ENCODE data around the gene SLC6A7.
A peak's percentile ranks its signal among the peaks of the same experiment; 100 is the strongest.

SLC6A7 gene

GRCh38 chr5:150195736-150196485 lies 6.0 kb downstream of the SLC6A7 start:
- no peak for DNase-seq

DNA sequence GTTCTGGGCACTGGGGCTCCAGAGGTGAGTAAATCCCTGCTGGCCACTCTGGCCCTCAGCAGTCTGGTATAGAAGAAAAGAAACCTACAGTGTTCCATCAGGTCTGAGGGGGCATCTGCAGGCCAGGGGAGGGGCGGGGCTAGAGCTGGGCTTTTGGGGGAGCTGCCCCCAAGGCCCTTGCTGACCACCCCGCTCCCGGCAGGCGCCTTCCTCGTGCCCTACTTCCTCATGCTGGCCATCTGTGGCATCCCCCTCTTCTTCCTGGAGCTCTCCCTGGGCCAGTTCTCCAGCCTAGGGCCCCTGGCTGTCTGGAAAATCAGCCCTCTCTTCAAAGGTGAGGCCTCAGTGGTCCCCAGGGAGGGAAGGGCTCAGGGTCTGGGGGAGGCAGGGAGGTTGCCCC lies 6.7 kb downstream of the SLC6A7 start:
- DNase-seq = no peak

GRCh38 chr5:150196986-150197385 lies 7.1 kb downstream of the SLC6A7 start:
- no peak for DNase-seq

- DNase-seq = no peak
Measured at GRCh38 chr5:150197476-150197875, 7.6 kb downstream of the SLC6A7 start.

GRCh38 chr5:150202501-150202900 lies 12.6 kb downstream of the SLC6A7 start:
- no peak for DNase-seq

DNA sequence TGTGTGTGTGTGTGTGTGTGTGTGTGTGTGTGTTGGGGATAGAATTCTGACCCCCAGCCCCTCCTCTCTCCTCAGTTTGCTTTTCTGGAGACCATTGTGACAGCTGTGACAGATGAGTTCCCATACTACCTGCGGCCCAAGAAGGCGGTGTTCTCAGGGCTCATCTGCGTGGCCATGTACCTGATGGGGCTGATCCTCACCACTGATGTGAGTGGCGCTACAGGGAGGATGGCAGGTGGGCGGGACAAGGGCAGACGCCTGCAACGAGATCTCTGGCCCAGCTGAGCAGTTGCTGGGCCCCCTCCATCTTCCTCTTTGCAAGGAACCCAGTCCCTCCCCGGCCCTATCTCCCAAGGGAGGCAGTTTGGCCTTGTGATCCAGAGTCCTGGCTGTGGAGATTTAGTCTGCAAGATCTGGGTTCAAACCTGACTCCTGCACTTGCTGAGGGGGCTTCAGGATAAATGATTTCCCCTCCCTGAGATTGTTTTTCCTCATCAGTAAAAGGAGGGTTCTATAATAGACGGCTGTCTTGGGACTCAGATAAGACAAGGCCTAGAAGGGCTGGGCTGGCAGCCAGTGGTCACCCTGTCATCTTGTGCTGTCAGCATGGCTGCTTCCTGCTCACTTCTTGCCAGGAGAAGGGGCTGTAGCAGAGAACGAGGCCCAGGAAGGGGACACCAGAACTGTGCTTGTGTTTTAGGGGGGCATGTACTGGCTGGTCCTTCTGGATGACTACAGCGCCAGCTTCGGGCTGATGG lies 14.1 kb downstream of the SLC6A7 start:
- DNase-seq = no peak

DNA sequence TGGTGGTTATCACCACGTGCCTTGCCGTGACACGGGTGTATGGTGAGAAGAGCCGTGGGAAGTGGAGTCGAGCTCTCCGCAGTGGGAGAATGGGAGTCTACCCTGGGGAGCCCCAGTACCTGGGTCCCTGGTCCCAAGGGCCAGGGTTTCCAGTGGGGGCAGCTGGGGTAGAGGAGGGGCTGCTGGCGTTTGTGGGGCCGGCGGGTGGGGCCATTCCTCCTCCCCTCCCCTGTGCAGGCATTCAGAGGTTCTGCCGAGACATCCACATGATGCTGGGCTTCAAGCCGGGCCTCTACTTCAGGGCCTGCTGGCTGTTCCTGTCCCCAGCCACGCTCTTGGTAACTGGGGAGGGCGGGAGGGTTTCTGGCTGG lies 14.7 kb downstream of the SLC6A7 start:
- DNase-seq = no peak

DNA sequence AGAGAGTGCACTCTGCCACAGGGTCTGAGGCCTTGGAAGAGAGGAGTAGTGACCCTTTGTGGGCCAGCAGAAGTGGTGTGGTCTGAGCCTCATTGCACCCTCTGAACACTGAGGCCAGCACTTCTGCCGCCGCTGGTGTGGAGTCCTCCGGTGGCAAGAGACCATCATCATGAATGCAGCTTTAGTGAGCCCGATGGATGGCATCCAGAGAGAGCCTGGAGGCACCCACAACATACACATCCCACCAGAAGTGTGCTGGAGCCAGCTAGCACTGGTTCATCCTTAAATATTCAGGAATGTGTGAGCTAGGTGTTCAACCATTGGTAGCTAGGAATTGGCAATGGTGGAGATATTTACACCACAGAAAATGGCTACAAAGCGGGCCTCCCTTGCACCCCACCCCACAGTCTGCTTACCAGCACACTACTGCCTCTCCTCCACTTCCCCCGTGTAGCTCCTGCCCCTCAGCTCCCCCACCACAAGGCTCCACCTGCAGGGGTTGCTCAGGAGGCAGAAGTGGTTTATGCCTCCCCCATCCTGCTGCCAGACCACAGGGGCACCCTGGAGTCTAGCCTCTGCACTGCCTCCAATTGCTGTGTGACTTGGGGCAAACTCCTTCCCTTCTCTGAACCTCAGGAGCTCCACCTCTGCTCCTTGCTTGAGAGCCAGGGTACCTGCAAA lies 16.4 kb downstream of the SLC6A7 start:
- DNase-seq = no peak

GRCh38 chr5:150206779-150207115 lies 16.9 kb downstream of the SLC6A7 start:
- DNase-seq = no peak

GRCh38 chr5:150208187-150209098 lies 18.6 kb downstream of the SLC6A7 start:
- DNase-seq = no peak

DNA sequence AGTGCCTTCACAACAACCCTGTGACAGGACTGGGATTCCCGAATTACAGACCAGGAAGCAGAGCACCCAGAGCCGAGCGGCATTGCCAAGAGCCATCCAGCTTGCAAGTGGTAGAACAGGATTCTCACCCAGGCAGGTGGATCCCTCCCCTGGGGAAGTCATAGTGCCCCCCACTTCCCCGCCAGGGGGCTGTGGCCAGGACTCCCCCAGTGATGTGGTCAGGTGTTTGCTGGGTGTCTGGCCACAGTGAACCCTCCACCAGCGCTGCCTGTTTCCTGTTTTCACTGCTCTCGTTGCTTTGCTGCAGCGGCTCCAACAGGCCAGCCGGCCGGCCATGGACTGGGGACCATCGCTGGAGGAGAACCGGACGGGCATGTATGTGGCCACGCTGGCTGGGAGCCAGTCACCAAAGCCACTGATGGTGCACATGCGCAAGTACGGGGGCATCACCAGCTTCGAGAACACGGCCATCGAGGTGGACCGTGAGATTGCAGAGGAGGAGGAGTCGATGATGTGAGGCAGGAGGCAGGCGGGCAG lies 19.3 kb downstream of the SLC6A7 start:
- no peak for DNase-seq

GRCh38 chr5:150210644-150211043 lies 20.8 kb downstream of the SLC6A7 start:
- DNase-seq = no peak

DNA sequence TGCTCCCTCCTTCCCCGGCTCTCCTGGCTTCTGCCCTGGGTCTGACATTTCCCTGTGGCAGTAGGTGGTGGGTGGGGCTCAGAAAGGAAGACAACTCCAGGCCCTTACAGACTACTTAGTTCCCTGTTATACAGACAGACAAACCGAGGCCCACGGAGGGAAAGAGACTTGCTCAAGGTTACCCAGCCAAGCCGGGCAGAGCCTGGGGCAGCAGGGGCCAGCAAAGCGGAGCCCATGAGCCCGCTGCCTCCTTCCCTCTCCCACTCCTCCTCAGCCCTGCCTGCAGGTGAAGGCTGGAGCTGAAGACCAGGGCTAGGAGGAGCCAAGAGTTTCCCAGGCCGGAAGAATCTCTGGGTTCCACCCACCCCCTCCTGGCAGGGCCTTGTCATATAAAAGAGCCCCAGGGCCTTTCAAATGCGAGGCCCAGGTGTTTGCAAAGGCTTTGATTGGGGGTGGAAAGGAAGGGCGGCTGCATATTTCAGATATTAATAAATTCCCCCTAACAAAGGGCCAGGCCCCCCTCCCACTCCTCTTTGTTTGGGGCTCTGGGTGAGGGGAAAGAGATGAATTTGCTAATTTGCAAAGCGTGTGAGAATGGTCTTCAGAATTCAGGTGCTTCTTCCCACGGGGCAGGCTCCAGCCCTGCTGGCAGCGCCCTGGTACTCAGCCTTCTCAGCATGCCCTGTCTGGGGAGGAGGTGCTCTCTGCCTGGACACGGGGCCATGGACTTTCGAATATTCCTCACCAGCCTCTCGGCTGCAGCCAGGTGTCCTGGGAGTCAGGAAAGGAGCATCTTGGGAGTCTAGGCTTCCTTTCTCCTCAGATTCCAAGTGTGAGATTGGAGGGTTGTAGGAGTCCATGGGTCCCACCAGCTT lies 21.5 kb downstream of the SLC6A7 start:
- DNase-seq = no peak

- DNase-seq = no peak
Measured at GRCh38 chr5:150213530-150213929, 23.7 kb downstream of the SLC6A7 start.

GRCh38 chr5:150214289-150214688 lies 24.4 kb downstream of the SLC6A7 start:
- no peak for DNase-seq

- no peak for DNase-seq
Measured at GRCh38 chr5:150215979-150216944, 26.4 kb downstream of the SLC6A7 start.

- no peak for DNase-seq
Measured at GRCh38 chr5:150217038-150217437, 27.2 kb downstream of the SLC6A7 start.

- peak in 1 of 2 experiments; percentile 64 for DNase-seq
Measured at GRCh38 chr5:150217873-150218692, 28.2 kb downstream of the SLC6A7 start.

DNA sequence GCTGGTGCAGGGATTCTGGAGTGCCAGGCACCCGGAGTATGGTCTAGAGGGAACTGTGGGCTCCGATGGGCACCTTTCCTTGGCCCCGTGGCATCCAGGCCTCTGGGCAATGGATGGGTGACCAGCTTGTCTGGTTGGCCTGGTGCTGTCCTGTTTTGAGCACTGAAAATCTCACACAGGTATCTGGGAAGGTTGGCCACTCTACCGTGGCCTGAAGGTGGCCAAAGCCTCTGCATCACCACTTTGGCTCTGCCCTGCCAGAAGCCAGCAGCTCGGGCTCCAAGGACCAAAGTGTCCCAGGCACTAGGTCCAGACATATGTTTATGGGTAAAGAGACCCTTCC lies 28.8 kb downstream of the SLC6A7 start:
- DNase-seq = no peak

GRCh38 chr5:150219142-150219541 lies 29.3 kb downstream of the SLC6A7 start:
- DNase-seq = no peak
